Activated CD8-positive, alpha-beta memory T cell treated with anti-CD3 and anti-CD28 coated beads for 4 hours (primary cell): ENCODE data around the gene NQO1.
"Not testable (repeated sequence)": the region's sequence is repeated elsewhere in the genome, so short reads cannot be mapped to it uniquely, and the experiment has no call there.

Experiments
- DNase-seq, 2 donors: peaks; one replicate each; pipeline ENCODE4 v3.0.0-alpha.2; 2020; ENCODE audit warnings: low read depth in 2 of 2

NQO1 gene

GRCh38 chr16:69741951-69742904, 15.9 kb upstream of the NQO1 start:
- DNase-seq: no peak

GRCh38 chr16:69741519-69741918, 15.2 kb upstream of the NQO1 start:
- no peak for DNase-seq

GRCh38 chr16:69732101-69732500, 5.7 kb upstream of the NQO1 start:
- DNase-seq: no peak

GRCh38 chr16:69731280-69731679, 4.9 kb upstream of the NQO1 start:
- DNase-seq: not testable (repeated sequence)

- DNase-seq: not testable (repeated sequence)
Measured at GRCh38 chr16:69729030-69729429, 2.7 kb upstream of the NQO1 start.

- no peak for DNase-seq
Measured at GRCh38 chr16:69727916-69728270, 1.5 kb upstream of the NQO1 start.

- DNase-seq: no peak
Measured at GRCh38 chr16:69725480-69726312, 664 bp downstream of the NQO1 start.

- no peak for DNase-seq
Measured at GRCh38 chr16:69724981-69725479, 1.3 kb downstream of the NQO1 start.

GRCh38 chr16:69724414-69724873, 1.9 kb downstream of the NQO1 start:
- no peak for DNase-seq

- DNase-seq: no peak
Measured at GRCh38 chr16:69721441-69721957, 4.9 kb downstream of the NQO1 start.

GRCh38 chr16:69720822-69721430, 5.4 kb downstream of the NQO1 start:
- DNase-seq: no peak

GRCh38 chr16:69718111-69718764, 8.1 kb downstream of the NQO1 start:
- no peak for DNase-seq

GRCh38 chr16:69717066-69717465, 9.3 kb downstream of the NQO1 start:
- DNase-seq: no peak

GRCh38 chr16:69712914-69713581, 13.3 kb downstream of the NQO1 start:
- no peak for DNase-seq

- DNase-seq: no peak
Measured at GRCh38 chr16:69712277-69712676, 14.1 kb downstream of the NQO1 start.

- no peak for DNase-seq
Measured at GRCh38 chr16:69711115-69711740, 15.1 kb downstream of the NQO1 start.

GRCh38 chr16:69709456-69710084, 16.8 kb downstream of the NQO1 start:
- no peak for DNase-seq

GRCh38 chr16:69707920-69708683, 18.3 kb downstream of the NQO1 start:
- DNase-seq: no peak

GRCh38 chr16:69706975-69707340, 19.4 kb downstream of the NQO1 start:
- no peak for DNase-seq
